Measurements from ENCODE around the gene DDO. TPM values are rescaled to one million over a fixed set of nuclear protein-coding genes. Genes with fewer than 3 reads are reported as not detected.
A peak's percentile ranks its signal among the peaks of the same experiment; 100 is the strongest.
"Not testable (repeated sequence)": the region's sequence is repeated elsewhere in the genome, so short reads cannot be mapped to it uniquely, and the experiment has no call there.

Gene DDO
- total RNA-seq, 1 donor from 2014 or later = 2.0 TPM

DNA sequence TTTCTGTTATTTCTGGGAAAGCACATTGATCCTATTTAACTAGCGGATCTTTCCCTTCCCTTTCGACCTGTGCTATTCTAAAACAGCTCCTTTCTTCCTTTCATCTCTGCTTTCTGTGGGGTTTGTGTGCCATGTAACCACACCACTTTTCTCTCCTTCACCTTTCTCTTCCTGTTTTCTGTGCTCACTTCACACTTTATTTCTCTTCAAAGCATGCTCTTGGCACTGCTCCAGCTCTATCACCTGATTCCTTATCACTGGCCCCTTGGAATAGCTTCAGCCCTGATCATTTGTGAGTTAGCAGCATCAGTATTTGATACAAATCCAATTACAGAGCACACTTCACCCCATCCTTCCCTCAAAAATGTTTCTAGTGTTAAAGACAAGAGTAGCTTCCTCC, 49.1 kb downstream of the DDO start:
- DNase-seq = no peak

DNA sequence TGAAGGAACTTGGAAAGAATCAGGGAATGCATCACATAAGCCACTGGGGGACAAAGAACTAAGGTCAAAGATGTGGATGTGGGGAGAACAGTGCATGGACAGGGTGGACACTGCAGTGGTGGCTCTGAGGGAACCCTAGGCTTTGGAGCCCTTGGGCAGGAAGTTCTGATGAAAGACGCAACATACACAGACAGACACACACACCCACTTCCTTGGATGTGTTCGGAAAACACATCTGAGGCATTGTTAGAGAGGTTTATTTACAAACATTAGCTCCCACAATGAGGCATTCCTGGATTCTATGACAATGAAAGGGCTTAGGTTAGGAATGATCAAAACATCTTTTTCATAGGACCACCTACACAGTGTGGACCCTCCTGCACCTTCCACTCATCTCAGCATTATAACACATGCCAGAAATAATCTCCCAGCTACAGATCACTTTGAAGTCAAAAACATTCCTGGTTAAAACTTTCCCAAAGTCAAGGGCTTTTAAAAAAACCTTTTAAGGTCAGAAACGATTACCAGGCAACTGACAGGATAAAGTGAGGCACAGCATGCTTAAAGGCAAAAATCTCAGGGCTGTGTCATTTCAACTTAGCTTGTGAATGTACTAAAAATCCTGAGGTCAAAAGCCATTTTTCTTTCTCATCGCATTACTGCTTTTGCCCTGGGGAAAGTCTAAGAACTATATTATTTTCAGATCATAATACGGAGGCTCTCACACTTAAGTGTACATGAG, 50.8 kb downstream of the DDO start:
- no peak for DNase-seq

DNA sequence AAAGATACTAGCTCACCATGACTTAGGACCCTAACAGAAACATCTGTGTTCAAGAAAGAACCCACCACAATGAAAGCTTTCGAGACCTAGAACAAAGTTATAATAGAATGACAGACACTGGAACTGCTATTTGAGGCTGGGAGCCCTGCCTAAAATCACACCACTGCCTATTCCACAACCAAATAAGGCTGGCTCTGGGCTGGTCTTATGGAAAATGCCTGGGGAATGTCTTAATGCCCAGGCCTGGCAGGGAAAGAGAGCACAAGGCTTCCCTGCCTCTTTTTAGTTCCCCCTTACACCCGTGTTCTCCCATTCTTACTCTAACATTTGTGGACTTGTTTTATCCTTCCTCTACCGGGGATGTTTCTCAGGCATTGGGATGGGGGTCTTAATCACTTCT, 51.6 kb downstream of the DDO start:
- no peak for DNase-seq

DNA sequence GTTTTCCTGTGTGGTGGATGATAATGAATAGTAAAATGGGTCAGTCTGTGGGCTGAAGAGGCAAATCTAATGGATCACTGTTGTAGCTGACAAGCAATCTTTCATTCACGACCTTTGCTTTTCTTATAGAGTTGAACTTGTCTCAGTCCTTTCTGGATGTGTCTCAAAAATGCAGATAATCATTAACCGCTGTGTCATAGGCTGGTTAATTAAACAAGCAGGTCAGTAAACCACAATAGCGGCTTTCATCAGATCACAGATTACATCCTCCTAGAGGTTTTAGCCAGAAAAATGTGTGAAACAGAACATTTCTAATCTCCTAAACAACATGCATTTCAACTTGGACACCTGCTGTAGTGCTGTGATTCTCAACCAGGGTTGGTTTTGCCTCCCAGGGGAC, 54.7 kb downstream of the DDO start:
- DNase-seq = no peak

DNA sequence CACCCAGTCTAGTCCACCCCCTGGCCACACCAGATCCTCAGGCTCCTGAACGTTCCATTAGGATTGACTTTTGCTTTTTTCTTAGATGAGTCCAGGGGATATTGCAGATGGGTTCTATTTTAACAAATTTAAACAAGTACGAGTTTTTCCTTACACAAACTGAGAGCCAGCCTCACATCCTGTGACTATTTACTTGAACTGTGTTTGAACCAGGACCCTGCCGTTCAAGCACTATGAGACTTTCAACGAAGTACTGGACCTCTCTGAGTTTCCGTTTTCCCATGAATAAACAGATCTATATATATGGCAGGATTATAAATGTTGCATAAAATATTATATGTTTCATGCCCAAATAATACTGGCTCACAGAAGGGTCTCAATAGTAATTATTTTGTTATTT, 55.8 kb downstream of the DDO start:
- no peak for DNase-seq

DNA sequence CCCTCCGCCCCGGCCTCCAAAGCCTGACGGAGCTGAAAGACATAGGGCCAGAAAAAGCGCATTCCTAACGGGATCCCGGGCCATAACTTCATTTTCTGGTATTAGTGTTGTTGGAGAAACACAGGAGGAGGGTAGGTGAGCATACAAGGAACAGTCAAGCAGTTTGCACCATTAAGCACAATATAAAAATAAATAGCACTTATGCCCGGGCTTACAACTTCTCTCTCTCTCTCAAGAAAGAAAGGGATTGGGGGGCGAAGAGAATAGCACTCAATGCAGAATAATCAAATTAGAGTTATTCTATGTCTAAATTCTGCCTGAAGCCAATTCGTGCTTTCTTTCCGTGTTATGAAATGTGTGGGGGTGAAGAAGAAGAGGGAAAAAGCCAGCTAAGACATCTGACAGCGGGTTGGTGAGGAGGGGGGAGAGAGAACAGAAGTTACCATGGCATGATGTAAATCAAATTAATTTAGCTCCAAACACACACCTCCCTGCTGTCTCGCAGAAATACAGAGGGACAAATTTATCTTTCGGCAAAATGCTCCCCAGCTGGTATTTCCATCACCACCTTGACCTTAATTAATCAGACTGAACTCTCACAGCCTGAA, 56.7 kb downstream of the DDO start:
- DNase-seq = no peak

DNA sequence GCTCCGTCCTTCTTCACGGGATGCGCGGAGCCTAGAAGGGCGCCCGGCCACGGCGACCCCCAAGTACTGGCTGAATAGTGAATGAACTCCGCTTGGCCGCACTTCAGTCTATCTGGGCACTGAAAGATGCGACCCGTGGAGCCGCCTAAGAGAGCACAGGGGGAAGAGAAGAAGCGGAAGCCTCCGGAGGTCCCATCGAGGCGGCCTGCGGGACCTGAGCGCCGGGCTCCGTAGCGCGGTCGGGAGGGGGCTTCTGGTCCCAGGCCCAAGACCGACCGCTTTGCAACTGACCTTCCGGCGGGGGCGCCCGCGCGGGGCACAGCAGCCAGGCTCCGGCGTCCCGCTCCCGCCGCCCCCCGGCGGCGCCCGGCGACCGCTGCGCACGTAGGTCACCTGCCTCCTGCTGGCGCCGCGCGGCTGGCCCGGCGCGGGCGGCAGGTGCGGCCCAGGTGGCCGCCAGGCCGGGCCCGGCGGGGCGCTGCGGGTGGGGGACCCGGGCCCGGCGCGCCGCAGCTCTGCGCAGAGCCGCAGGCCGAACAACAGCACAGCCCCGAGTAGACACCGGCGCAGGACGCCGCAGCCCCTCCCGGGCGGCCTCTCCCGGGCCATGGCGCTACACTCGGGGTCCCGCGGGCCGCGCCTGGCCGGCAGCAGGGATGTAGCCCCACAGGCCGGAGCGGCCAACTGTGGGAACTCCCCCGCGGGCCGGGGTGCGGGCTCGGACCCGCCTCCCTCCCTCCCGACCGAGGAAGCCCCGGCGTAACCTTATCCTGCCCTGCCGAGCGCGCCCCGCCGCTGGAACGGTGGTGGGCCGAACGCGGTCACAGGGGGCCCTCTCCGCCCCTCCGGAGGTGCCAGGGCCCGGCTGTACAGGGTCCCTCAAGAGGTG, 57.5 kb downstream of the DDO start, which contains the start of gene METTL24:
TSS of gene METTL24 (minus strand) at position 686 of the 889 bp plus-strand sequence. CDS start at position 609, 77 bp downstream.
- peak; percentile 5 for DNase-seq

DNA sequence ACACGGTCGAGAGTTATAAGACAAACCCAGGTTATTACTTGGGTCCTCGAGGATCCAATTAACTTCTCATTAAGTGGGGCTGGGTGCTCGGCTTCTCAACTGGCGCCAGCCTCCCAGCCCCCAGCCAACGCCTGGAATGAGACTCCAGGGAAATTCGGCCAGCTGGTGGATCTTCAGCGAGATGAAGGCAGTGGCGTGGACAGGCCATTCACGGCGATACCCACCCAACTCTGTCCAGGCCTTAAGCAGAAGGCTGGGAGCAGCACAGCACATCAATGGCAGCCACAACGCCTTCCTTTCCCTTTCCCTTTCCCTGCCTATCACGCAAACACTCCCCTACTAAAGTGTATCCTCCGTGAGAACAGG, 58.1 kb downstream of the DDO start:
- DNase-seq = peak; percentile 3

DNA sequence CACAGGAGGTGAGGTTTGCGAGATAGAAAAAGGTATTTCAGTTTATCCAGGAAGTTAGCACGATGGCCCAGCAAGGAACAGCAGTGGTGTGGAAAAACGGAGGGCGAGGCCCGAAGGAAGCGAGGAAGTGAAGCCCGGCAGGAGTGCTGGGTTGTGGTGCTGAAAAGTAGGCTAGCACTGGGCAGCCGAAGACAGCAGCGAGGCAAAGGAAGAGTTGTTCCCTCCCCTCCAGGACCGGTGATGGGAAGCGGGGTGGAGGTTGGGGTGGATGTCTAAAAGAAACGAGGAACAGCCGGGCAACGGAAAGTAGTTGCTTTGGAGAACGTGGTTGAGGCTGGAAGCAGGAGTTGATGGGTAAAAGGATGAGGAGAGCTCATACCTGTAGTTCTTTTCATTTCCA, 58.6 kb downstream of the DDO start:
- DNase-seq = no peak

DNA sequence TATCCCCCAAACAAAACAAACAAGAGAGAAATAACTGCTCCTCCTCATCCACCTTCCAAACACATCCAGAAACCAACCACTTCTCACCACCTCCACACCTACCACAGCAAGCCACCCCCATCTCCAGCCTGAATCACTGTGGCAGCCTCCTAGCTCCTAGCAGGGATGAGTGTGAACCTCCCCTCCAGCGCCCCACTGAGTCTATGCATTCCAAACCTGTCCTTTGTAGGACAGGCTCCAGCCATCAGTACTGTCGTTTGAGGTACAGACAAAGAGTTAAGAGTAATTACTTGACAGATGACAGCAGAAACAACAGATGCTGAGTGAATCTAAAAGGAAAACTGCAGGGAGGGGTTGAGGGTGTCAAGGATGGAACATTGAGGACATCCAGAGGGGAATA, 59.6 kb downstream of the DDO start:
- DNase-seq = no peak

DNA sequence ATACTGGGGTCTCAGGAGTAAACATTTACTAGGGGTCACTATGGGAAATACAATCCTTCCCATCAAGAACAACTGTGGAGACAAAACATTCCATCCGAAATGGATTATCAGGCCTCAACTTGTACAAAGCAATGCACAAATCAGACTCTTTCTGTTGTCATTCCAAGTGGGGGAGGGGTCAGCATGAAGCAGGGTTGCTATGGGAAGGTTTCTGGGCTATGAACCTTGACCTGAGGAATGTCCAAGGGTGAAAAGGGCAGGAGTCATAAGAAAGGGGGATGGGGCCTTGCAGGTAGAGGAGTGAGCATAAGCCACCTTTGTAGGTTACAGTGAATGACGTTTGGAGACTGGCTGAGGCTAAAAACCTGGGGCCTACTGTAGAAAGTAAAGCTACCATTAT, 60.4 kb downstream of the DDO start:
- no peak for DNase-seq

DNA sequence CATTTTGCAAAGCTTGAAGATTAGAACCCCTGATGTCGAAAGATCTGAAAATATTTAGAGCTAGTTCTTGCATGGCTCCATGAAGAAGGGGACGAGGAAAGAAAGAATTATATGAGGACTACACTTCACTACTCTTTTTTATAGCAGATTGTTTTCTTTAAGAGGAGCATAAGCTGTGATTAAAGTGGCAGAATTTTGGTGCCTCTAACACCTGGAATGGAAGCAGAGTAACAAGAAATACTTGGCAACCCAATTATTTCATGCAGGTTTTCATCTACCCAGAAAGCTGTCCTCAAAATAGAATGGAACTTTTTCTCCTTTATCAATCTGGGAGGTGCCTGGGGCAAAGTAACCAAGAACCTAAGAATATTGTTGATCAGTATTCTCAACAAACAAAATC, 61.2 kb downstream of the DDO start:
- no peak for DNase-seq

DNA sequence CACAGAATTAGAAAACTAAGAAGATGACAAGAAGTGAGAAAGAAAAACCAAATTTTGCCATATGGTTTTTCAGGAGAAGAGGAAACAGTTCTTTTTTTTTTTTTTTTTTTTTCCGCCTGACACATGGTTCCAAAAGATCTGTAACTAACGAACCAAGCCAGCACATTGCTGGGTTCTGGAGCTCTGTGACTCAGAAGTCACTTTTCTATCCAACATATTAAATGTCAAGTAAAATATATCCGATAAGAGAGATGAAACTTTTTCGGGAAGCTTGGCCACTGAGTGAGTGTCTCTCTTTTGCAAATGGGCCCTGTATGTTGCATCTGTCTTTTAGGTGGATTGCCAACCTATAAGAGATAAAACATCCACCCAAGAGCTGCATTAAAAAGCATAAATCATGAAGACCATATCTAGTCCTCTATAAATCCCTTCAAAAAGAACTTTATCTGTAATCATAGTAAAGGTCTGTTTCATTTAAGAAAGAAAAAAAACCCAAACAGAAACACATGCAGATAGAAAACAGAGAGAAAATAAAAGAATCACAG, 61.8 kb downstream of the DDO start:
- DNase-seq = no peak

DNA sequence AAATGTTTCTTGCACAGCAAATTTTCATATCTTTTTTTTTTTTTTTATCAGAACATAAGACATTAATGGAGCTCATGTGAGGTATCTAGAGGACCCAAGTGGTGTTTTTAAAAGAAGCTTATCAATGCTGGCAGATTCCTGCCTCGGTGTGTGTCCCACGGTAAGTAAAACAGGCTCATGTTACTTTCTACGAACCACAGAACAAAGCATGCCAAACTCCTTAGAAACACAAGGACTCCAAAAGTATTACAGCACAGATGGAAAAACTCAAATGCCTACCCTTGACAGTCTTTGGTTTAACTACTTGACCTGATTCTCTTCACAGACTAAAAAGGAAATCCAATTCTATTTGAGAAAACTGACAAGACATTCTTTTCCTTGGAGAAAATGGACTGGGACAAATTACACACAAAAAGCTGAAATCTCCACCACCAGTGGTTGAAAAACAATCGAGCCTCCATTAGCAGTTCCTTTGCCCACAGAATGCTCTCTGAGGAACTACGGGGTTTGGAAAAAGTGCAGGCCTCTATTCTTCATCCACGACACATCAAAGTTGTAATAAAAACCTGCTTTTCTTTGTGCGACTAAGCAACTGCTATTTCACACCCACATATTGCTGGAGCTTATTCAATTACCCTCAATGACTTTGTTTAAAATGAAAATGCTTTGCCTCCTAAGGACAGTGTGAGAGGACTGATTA, 62.7 kb downstream of the DDO start:
- no peak for DNase-seq

DNA sequence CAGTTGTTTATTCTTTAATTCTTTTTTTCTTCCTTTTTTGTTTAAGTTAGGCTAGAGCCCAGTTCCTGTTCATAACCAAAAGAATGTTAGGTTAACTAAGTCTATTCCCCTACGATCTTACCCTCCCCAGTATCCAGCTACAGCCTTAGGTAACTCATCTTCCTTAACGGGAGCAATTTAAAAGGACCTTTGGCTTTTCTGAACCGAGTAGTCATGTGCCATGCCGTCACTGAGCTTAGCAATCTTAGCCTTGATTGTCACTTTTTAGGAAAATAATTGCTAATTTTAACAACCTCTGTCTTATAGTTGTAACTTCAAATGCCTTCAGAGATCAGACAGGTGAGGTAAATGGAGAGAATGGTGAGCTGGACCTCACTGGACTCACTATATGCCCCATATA, 63.4 kb downstream of the DDO start:
- DNase-seq = no peak

DNA sequence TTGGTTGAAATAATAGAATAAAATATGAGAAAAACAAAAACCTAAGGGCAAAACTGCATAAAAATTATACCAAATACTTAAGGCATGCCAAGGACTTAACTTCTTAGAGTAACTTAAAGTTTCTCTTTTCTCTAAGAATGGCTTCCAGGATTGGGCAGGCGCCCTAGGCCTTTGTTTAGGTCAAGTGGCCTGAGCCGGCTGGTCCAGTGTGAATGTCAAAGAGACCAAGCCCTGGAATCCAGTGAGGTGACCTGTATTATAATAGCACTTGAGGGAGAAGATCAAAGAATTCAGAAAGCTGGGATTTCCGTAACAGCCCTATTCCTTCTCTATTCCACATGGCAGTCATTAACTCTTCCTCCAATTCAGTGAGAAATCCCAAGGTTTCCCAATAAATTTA, 63.8 kb downstream of the DDO start:
- no peak for DNase-seq

DNA sequence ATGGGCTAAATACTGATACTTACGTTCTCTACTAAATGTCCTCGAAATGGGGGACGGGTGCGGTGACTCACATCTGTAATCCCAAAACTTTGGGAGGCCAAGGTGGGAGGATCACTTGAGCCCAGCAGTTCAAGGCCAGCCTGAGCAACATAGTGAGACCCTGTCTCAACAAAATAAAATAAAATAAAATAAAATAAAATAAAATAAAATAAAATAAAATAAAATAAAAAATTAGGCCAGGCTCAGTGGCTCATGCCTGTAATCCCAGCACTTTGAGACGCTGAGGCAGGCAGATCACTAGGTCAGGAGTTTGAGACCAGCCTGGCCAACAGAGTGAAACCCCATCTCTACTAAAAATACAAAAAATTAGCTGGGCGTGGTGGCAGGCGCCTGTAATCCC, 64.8 kb downstream of the DDO start:
- not testable (repeated sequence) for DNase-seq

DNA sequence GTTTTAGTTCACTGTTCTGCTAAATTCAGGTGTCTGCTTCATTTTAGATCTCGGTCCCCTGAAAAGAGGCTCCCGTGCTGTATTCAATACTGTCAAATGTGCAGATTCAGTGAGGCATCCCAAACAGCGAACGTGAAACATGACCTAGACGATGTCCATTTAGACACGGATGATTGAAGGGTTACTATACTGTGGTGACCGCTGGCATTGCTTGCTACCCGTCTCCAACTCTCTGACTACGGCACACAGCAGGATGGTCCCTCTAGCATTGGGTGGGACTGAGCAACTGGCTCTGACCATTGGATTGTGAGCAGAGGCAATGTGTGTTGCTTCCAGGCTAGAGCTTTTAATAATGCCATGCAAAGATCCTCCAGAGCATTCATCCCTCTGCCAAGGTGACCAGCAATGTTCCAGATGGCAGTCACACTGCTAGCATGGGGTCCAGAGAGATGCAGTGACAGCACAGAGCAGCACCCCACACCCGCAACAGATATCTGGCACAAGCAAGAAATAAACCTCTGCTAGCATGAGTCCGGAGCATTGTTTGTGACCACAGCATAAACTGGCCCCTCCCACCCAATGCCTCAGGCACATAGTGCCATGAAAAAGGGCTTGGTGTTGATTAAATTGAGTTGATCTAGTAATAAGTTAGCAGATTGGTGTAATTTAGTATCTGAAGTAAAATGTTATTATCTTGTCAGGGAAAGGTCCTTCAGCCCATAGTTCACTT, 66.2 kb downstream of the DDO start:
- DNase-seq = no peak

DNA sequence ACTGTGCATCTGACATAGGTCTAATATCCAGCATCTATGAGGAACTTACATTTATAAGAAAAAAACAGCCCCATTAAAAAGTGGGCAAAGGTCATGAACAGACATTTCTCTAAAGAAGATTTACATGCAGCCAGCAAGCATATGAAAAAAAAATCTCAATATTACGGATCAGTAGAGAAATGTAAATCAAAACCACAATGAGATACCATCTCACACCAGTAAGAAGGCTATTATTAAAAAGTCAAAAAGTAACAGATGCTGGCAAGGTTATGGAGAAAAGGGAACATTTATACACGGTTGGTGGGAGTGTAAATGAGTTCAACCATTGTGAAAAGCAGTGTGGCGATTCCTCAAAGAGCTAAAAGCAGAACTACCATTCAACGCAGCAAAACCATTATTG, 70.3 kb downstream of the DDO start:
- DNase-seq = no peak

DNA sequence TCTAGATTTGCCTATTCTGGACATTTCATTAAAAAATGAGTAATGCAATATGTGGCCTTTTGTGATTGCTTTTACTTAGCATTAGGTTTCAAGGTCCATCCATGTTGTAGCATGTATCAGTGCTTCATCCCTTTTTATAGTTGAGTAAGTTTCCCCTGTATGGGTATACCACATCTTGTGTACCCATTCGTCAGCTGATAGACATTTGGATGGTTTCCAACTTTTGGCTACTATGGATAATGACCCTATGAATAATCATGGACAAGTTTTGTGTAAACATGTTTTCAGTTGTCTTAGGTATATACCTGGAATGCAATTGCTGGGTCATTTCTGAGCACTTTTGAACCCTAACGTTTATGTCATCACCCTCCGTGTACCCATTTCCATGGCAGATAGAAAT, 72.6 kb downstream of the DDO start:
- no peak for DNase-seq
